ENCODE results near the gene EIF4H. TPM values are rescaled to one million over a fixed set of nuclear protein-coding genes. Genes with fewer than 3 reads are reported as not detected.

The EIF4H gene
- total RNA-seq, 2 experiments from 2014 or later = 461 to 464 TPM

DNA sequence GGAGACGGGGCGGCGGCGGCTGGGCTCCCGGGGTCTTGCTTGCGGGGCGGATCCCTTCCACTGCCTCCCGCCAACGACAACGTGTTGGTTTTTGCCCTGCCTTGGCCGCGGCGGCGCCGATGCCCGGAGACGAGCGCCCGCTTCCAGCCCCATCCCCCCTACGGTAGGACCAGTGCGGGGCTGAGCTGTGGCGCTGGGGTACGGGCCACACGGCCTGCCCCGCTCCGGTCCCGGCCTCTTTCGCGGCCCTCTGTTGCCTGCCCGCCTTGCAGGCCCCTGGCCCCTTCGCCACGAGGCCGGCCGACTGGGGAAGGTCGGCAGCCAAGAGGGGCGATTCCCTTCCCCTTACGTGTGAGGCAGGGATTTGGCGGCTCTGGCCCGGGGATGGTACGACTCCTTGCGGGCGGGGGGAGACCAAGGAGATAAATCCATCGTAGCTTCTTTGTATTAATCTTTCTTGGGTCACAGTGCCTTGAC lies 488 bp downstream of the EIF4H start:
- Mint-ChIP-seq H3K27ac (peak overlapping the region; percentile 94), H3K36me3 (ENCODE audit: low read depth) (peaks cover 38% of the 10 kb centered on the region), H3K9me3 (no peaks in the 10 kb centered on the region), H3K4me1 (ENCODE audit: low read depth) (peaks cover 37% of the 10 kb centered on the region), H3K27me3 (no peaks in the 10 kb centered on the region), H3K4me3 (peak overlapping the region; percentile 81)
- ChIA-PET CTCF (interaction anchor here (0.8 to 2.4 kb wide), 5 partner anchors 9 to 107 kb away, joined by 3 to 13 read pairs (median 4); no protein-coding TSS in a partner anchor), POLR2A (interaction anchor here (0.7 to 2.3 kb wide), 15 partner anchors 9 to 227 kb away, joined by 3 to 12 read pairs (median 5); partner anchors contain the start of gene LIMK1)
- DNase-seq (peak; percentile 49), ATAC-seq (peak; percentile 44)
- intact Hi-C loops (cut with micrococcal nuclease) = loop anchor here (5.0 kb wide), 1 partner anchor 82 kb away; no protein-coding TSS in a partner anchor
- TF ChIP-seq, protein P1, sequence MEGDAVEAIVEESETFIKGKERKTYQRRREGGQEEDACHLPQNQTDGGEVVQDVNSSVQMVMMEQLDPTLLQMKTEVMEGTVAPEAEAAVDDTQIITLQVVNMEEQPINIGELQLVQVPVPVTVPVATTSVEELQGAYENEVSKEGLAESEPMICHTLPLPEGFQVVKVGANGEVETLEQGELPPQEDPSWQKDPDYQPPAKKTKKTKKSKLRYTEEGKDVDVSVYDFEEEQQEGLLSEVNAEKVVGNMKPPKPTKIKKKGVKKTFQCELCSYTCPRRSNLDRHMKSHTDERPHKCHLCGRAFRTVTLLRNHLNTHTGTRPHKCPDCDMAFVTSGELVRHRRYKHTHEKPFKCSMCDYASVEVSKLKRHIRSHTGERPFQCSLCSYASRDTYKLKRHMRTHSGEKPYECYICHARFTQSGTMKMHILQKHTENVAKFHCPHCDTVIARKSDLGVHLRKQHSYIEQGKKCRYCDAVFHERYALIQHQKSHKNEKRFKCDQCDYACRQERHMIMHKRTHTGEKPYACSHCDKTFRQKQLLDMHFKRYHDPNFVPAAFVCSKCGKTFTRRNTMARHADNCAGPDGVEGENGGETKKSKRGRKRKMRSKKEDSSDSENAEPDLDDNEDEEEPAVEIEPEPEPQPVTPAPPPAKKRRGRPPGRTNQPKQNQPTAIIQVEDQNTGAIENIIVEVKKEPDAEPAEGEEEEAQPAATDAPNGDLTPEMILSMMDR (IDR thresholded peaks at IDR 0.05) = no peak

DNA sequence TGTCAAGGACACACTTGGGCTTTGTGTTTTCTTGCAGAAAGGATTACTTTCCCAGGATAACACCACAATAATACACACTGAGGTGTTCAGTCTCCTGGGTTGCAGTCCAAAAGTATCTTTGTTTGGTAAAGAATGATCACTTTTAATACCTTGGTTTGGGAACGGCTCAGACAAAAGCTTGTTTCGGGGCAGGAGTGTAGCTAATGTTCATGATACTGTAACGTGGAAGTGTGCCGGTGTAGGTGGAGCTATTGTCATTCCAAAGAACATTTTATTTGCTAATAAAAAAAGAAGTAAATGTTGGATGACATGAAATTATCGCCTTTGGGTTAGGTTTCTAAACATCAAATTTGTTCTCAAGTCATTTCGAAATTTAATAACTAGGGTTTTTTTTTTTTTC lies 1.2 kb downstream of the EIF4H start:
- ATAC-seq (no peak), DNase-seq (no peak)
- POLR2A ChIA-PET = interaction anchor here (0.9 to 2.3 kb wide), 11 partner anchors 8 to 226 kb away, joined by 3 to 12 read pairs (median 6); partner anchors contain the start of gene LIMK1
- peak overlapping the region; percentile 81 for H3K4me3 Mint-ChIP-seq
- intact Hi-C loops (cut with micrococcal nuclease) = loop anchor here (5.0 kb wide), 1 partner anchor 83 kb away; no protein-coding TSS in a partner anchor
- no peaks in the 10 kb centered on the region for H3K9me3 Mint-ChIP-seq
- H3K27ac Mint-ChIP-seq = peak overlapping the region; percentile 94
- CTCF ChIA-PET = interaction anchor here (0.8 to 2.4 kb wide), 5 partner anchors 8 to 108 kb away, joined by 3 to 13 read pairs (median 4); no protein-coding TSS in a partner anchor
- H3K36me3 Mint-ChIP-seq (ENCODE audit: low read depth) = peaks cover 40% of the 10 kb centered on the region
- H3K27me3 Mint-ChIP-seq = no peaks in the 10 kb centered on the region
- TF ChIP-seq, protein P1 (IDR thresholded peaks at IDR 0.05) = no peak
- peaks cover 39% of the 10 kb centered on the region for H3K4me1 Mint-ChIP-seq (ENCODE audit: low read depth)

DNA sequence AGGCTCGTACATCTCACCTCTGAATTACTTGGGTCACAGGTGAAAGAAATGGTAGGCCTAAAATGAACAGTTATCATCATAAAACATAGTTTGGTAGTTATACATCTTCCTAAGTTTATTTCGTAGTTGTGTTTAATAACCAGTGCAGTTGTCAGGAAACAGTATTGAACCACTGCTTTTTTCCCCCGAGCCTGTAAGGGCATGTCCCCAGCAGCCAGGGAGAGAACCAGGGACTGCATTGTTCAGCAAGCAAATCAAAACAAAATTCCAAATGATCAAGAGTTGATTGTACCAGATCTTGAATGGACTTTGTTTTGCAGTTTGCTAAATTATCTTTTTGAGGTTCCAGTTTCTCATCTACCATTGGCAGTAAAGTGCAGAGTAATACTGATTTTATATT lies 2.4 kb downstream of the EIF4H start:
- Mint-ChIP-seq H3K27ac (peak overlapping the region; percentile 94), H3K4me1 (ENCODE audit: low read depth) (peaks cover 49% of the 10 kb centered on the region), H3K27me3 (no peaks in the 10 kb centered on the region), H3K9me3 (no peaks in the 10 kb centered on the region), H3K36me3 (ENCODE audit: low read depth) (peaks cover 50% of the 10 kb centered on the region), H3K4me3 (peak overlapping the region; percentile 81)
- TF ChIP-seq, protein P1 (IDR thresholded peaks at IDR 0.05) = no peak
- CTCF ChIA-PET = interaction anchor here (1.2 to 2.7 kb wide), 3 partner anchors 30 to 224 kb away, joined by 4 to 13 read pairs (median 12); no protein-coding TSS in a partner anchor
- ATAC-seq = no peak
- POLR2A ChIA-PET = interaction anchor here (1.0 to 1.6 kb wide), 2 partner anchors 18 to 93 kb away, joined by 4 read pairs; partner anchors contain the start of gene LIMK1
- no peak for DNase-seq
- intact Hi-C loops (cut with micrococcal nuclease) = loop anchor here (5.0 kb wide), 1 partner anchor 84 kb away; no protein-coding TSS in a partner anchor

DNA sequence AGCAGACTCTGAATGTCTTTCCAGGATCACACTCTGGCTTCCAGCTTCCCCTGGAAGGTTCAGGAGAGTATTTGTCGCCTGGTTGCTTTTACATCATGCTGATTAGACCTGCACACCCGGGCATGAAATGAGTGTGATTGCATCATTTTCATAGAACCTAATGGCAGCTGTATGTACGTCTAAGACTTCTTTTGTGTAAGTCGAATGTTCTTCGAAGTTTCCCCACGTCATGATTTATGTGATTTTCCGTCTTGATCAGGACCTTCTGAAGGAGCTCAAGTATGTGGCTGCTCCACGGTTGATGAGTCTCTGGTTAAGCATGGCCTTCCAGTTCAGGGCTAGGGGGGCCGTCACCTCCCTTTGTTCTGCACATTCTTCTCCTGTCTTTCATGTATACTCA lies 4.5 kb downstream of the EIF4H start:
- H3K27ac Mint-ChIP-seq = peak overlapping the region; percentile 86
- intact Hi-C loops (cut with micrococcal nuclease) = loop anchor here (5.0 kb wide), 1 partner anchor 86 kb away; no protein-coding TSS in a partner anchor
- H3K36me3 Mint-ChIP-seq (ENCODE audit: low read depth) = peaks cover 66% of the 10 kb centered on the region
- H3K4me1 Mint-ChIP-seq (ENCODE audit: low read depth) = peaks cover 64% of the 10 kb centered on the region
- peak overlapping the region; percentile 62 for H3K4me3 Mint-ChIP-seq
- no peaks in the 10 kb centered on the region for H3K27me3 Mint-ChIP-seq
- ChIA-PET POLR2A (interaction anchor here (1.0 to 3.2 kb wide), 5 partner anchors 11 to 110 kb away, joined by 4 to 16 read pairs (median 6); no protein-coding TSS in a partner anchor), CTCF (interaction anchor here (0.9 to 2.7 kb wide), 7 partner anchors 10 to 222 kb away, joined by 3 to 13 read pairs (median 4); no protein-coding TSS in a partner anchor)
- ATAC-seq (no peak), DNase-seq (no peak)
- TF ChIP-seq, protein P1 (IDR thresholded peaks at IDR 0.05) = no peak
- H3K9me3 Mint-ChIP-seq = no peaks in the 10 kb centered on the region

All from activated CD8-positive, alpha-beta T cell treated with anti-CD3 and anti-CD28 coated beads for 36 hours (primary cell).